HG02610 (cell line): ENCODE results near the gene ARL11.
"Not testable (repeated sequence)": the region's sequence is repeated elsewhere in the genome, so short reads cannot be mapped to it uniquely, and the experiment has no call there.

Experiments used
- ATAC-seq: cut with Tn5 transposase; IDR thresholded peaks from one replicate; pipeline ENCODE4 v1.9.1; 2021; ENCODE audit warnings: mild to moderate bottlenecking, moderate library complexity; ENCODE audit not compliant: unreplicated experiment

Gene ARL11

DNA sequence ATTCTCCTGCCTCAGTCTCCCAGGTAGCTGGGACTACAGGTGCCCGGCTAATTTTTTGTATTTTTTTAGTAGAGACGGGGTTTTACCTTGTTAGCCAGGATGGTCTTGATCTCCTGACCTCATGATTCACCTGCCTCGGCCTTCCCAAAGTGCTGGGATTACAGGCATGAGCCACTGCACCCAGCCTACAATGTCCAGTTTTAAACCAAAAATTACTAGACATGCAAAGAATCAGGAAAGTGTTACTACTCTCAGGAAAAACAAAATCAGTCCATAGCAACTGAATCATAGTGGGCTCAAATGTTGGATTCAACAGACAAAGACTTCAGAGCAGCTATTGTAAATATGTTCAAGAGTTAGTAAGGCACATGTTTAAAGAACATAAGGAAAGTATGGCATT is 16.3 kb upstream of the ARL11 start:
- ATAC-seq, result not testable (repeated sequence)

DNA sequence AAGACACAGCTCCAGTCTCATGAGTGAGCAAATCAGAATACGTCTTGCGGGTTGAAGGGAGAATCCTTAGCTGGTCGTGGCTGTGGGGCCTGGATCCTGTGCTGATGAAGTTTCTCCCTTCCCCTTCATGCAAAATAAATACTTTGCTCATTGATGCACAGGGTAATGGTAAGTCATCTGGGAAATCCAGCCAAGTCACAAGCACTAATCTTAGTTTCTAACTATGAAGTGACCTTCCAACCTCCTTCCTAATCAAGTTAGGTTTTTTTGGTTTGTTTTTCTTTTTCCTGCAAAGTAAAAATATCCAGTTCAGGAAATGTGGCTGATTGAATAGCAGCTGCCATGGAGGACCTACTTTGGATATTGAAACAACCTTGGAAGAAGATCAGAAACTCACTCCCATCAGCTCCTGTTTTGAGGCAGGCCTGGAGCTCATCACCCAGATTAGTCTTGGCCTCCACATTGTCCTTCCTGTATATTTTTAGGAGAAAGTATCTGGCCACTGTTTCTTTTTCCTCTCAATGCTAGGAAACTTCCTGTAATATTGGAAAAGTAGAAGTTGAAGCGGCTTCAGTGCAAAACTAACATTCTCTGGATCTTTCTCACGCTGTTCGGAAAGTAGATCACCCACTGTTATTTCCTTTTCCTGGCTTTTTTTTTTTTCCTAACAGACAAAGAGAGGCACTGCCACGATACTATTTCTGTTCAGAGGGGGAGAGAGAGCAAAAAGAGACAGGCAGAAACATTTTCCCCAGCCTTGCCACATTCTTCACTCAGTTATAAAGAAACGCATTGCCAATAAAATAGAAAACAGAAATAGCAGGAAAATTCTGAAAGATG is 12.3 kb upstream of the ARL11 start:
- no peak for ATAC-seq

DNA sequence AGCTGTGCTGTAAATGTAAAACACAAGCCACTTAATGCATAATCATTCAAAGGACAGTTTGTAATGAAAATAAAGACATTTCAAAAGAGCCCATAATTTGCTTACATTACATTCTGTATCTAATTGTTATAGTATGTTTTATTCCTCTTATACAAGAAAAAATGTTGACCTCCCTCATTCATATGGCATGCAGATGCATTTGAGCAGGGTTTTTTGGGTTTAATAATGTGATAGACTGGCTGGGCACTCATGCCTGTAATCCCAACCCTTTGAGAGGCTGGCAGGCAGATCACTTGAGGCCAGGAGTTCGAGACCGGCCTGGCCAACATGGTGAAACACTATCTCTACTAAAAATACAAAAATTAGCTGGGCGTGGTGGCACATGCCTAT is 11.6 kb upstream of the ARL11 start:
- no peak for ATAC-seq

DNA sequence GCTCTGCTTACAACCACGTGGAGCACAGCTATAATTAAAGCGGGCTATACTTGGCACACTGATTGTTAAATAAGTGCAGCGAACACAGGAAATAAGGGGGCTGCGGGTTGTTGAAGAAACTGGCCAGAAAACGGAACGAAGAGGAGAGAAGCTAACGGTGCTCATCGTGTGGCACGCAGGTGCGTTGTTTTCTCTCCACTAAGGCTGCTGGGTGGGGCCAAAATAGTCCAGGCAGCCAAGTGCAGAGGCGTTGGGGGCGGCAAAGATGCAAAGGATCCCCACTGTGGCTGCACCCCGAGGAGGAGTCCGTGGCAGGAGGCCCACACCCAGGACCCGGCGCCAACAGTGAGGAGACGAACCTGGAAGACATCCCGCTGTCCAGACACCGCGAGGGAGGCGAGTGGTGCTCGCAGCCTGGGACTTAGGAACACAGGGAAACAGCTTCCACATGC is 8.1 kb upstream of the ARL11 start:
- ATAC-seq, result no peak

DNA sequence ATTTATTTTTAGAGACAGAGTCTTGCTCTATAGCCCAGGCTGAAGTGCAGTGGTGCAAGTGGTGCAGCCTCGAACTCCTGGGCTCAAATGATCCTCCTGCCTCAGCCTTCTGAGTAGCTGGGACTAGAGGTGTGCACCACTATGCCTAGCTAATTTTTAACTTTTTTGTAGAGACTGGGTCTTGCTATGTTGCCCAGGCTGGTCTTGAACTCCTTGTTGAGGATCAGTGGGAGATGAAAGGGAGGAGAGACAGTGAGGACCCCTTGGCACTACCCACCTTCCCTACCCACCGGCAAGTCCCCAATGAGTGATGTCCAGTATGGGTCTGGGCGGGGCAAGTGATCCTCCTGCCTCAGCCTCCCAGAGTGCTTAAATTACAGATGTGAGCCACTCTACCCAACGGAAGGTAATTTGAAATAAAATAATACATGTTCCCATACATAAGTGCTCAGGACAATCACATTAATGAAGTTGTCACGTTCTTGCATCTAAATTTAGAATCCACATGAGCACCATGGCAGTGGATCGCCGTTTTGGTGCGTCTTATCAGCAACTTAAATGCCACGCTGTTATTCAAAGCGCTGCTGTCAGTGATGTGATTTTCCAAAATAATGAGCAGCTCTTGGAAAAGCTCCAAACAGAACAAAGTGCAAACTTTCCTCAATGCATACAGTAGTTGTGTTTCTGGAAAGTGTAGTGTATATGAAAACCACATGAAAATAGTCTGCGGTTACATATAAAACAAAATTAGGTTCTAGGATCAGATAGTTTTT is 5.9 kb upstream of the ARL11 start:
- no peak for ATAC-seq

DNA sequence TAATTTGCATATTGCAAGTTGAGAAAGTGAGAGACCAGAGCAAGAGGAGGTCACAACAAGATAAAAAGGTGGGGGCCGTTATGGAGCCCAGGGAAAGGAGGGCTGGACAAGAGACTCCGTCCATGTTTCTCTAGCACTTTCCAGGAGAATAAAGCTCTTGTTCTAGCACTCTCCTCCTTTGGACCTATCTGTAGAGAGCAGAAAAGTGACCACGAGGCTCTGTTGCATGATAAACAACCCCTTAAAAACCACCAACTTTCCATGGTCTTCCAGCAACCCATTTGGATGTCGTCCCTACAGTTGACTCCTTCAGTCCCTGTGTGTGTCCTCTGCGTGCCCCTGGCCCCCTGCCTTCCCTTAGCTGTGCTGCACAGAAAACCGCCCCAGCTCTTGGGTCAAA is 4.1 kb upstream of the ARL11 start:
- ATAC-seq, result no peak

DNA sequence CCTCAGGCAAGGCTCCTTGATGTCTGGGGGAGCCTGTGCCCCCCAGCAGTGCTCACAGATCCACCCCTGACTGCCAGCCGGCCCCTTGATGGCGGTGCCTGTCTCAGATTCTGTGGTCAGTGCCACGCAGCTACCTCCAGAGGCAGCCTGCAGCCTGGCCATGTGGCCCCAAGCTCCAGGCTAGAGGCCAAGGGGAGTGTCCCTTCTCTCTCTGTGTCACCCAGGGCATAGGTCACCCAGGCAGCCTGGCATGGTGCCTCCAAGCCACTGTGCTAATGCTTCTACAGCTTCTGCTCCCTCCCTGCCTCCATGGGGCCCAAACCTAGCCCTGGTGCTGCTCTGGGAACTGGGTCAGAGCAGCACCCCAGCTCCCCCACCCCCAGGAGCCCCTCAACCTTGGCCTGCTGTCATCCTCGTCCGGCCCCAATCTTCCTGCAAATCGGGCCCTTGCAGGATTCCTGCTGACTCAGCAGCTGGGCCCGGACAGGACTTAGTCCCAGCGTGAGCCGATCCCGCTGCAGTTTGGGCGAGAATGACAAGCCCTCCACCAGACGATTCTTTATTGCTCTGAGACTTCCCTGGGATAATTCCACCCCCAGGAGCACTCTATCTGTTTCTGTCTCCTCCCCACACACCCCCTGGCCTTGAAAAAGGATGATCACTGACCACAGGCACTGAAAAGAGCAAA is 2.8 kb upstream of the ARL11 start:
- ATAC-seq, result no peak

DNA sequence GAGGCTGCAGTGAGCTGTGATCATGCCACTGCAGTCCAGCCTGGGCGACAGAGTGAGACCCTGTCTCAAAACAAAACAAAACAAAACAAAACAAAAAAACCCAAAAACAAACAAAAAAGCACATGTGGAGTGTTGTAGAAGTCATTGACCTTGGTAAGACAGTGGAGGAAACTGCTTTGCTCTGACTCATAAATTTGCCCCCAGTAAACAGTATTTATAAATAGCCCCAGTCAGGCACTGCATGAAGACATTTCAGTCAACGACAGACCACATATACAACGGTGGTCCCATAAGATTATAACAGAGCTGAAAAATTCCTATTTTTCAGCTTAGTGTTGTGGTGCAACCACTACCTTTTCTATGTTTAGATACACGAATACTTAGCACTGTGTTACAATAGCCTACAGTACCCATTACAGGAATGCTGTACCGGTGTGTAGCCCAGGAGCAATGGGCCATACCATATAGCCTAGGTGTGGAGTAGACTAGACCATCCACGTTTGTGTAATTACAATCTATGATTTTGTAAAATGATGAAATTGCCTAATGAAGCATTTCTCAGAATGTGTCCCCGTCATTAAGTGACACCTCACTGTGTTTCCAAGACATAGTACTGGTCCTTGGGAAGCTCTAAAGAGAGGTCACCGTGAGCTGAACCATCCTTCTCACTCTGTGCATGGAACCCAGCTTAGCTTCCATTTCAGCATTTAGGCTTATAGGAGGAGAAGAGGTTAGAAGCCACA is 1.1 kb downstream of the ARL11 start:
- no peak for ATAC-seq

DNA sequence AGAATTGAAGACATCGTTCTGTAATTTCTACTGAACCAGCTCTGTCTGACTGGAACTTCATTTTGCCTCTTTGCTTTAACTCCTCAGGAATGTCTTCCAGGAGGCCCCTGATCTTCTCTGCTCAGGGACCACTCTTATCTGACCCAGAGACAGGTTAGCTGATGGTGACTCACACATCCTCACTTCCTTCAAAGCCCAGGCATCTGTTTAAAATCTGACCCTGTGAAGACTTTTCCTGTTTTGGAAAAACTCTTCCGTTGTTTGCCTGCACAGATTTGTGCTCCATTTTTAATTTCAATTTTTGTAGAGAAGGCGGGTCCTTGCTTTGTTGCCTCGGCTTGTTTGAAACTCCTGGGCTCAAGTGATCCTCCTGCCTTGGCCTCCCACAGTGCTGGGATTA is 1.6 kb downstream of the ARL11 start:
- ATAC-seq, result no peak

DNA sequence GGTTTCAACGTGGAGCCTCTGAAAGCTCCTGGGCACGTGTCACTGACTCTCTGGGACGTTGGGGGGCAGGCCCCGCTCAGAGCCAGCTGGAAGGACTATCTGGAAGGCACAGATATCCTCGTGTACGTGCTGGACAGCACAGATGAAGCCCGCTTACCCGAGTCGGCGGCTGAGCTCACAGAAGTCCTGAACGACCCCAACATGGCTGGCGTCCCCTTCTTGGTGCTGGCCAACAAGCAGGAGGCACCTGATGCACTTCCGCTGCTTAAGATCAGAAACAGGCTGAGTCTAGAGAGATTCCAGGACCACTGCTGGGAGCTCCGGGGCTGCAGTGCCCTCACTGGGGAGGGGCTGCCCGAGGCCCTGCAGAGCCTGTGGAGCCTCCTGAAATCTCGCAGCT is 2.3 kb downstream of the ARL11 start:
- no peak for ATAC-seq

DNA sequence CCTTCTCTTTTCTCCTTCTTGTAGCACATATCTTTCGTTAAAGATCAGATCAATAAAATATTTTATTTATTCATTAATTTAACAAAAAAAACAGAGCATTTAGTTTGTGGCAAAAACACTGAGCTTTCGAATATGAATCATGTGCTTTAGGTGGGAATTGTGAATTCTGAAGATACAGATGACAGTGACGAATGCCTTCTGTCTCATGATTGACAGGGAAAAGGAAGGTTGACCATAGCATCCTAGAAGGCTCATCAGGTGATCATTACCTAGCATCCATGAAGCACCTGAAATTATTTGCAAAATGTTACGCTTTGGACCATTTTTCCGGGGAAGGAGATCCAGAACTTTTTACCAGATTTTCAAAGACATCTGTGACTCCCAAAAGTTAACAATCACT is 3.8 kb downstream of the ARL11 start:
- no peak for ATAC-seq

DNA sequence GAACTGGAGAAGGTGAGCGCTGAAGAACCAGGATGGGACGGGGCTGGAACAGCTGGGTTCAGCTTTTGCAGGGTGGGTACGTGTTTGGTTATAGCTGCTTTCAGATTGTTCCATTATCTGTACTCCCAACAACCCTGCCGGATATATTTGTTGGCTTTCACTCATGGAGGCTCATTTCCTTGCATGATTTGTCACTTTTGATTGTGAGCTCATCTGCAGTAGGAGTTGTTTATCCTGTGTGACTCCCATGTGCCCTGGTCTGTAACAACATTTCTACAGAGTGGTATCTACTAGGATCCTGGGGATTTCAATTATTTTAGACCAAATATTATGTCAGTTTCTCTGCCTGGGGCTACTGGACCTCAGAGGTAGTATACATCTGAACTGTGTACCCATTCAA is 5.4 kb downstream of the ARL11 start:
- ATAC-seq, result no peak

DNA sequence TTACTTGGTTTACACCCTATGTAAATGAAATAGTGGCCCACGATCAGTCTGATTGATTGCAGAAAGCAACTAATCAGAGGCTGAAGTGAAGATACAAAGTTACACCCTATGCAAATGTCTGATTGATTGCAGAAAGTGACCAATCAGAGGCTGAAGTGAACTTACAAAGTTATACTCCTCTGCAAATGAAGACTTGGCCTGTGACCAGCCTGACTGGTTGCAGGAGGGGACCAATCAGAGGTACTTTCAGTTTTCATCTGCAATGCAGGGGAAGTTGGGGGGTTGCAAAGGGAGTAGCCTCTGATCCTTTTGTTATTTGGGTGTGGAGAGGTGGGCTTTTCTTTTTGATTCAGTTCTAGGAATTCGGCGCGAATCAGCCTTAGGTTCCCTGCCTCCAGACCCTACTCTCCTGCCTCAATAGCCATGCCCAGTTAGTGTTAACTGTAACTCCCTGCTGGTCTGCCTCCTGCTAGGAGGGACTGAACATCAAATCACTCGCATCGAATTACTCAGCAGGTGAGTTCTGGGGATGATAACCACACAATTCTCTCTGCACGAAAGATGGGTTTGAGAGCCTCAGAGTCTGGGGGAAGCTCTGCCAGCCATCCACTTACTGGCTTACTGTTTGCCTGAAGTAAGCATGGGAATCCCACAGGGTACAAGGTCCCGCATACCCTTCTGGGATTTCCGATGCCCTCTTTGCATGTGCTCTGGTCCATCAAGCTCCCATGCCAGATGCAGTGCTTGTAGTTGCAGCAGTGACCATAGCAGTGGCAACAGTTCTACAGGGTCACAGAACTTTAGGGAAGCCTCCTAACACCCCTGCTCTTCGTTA is 7.5 kb downstream of the ARL11 start:
- ATAC-seq, result no peak

DNA sequence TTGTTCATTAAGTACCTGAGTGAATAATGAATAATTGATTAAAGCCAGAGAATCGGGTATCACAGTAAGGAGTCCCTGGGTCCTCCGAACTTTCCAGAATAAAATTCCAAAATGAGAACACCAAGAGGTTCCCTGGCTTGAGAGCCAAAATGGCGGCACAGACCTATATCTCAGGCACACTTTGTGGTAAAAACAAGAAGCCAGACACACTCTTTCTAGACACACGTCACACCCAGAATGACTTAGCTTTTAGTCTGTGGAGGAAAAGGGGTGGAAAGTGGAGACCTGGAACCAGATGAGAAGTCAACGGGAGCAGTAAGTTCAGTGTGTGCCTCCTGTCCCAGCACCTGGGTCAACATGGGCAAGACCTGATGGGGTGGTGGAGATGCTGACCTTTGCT is 8.4 kb downstream of the ARL11 start:
- ATAC-seq, result no peak

DNA sequence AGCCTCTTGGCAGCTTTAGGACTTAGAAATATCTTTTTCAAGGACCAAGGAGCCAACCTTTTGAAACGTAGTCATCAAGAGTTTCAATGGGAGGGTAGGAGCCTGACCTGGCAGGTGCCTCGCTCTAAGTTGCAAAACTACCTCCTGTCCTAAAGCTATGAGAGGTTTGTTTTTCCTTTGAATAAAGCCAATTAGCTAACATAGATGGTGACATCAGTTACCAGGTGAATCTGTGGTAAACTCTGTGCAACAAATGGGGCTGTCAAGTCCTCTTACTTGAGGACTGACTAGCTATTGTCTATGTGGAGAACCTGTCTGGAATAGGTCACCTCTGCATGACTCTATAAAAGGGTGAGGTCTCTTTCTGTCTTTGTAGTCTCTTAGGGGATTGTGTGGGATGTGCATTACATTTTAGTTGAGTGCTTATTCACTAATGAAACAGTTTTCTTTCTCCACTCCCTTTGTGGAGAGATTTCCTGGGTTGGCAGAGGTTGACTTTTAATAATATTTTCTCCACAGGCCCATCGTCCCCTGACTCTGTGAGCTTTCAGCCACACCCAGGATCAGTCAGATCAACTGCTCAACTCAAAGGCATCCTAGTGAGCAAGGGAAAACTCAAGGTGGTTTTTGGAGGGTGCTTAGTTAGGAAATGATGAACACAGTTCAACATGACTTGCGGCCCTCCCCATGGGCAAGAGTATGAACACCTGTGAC is 9.9 kb downstream of the ARL11 start:
- no peak for ATAC-seq

DNA sequence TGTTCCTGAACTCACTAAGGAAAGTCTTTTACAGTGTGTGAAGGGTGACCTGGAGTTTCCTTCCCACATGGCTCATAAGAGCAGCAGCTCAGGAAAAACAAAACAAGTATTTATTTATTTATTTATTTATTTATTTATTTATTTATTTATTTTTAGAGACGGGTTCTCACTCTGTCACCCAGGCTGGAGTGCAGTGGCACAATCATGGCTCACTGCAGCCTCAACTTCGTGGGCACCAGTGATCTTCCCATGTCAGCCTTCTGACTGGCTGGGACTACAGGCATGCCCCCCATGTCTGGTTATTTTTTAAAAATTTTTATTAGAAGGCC is 10.4 kb downstream of the ARL11 start:
- no peak for ATAC-seq

DNA sequence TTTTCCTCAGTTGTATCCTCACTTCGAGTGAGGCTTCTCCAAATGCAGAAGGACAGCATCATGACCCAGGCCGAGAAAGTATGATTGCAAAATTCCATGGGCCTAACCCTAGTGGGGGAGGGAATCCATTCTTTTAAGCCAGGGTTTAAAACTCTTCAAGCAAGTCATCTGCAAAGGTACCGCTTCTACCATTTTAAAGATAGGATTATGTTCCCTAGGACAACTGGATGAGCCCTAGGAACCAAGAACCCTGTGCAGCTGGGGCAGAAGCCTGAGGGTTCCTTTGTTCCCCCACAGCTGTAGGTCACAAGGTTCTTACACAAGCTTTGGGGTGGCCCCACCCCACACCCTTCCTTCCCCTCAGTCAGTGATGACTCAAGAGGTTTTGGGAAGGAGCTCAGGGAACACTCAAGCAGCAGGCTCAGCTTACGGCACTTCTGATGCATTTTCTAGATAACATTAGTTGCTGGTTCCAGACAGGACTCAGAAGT is 13.5 kb downstream of the ARL11 start:
- ATAC-seq, result no peak

DNA sequence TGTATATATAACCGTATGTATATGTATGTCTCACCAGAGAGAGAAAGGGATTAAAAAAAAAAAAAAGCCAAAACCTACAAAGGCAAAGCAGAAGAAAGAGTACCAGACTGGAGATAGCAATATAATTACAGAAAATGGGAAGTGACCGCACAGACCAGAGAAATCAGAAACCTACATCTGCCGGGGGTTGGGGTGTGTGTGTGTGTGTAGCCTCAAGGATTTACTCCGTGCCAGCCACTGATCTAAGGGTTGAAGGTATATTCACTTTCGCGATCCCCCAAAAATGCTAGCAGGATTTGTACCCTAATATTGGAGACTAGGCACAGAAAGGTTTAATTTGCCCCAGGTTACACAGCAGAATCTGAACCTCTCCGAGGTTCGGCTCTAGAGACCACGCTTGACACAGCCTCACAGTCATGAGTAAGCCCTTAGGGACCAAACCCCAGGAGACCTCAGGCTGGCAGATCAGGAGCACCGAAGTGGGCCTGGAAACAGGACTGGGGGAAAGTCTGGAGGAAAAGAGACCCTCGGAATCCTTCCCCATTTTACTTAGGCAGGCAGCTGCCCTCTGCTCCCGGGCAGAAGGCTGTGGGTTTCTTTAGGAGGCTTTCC is 14.8 kb downstream of the ARL11 start:
- no peak for ATAC-seq

DNA sequence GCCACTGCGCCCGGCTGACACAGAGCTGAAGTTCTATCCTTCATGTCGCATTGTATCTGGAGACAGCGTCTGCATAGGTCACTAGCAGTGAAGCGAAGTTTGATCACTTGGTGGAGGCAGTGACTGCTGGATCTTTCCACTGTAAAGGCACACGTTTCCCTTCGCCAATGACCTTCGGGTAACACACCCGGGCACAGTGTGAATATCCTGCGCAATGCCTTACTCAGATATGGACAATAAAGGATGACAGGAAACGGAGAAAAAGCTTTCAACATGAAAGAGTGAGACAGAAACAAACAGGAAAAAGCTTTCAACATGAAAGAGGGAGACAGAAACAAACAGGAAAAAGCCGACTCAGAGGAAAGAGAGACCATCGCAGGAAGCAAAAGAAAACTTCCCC is 17.1 kb downstream of the ARL11 start:
- ATAC-seq, result no peak
